ENCODE measurements around the gene VRTN.

VRTN gene

GRCh38 chr14:74401504-74402241 is 53.4 kb downstream of the VRTN start:
- no peak overlapping the region for H3K27ac ChIP-seq
- TF ChIP-seq CTCF (conservative IDR thresholded peaks at IDR 0.05), result no peak

GRCh38 chr14:74402401-74403251 is 54.4 kb downstream of the VRTN start:
- no peak overlapping the region for H3K27ac ChIP-seq
- TF ChIP-seq CTCF (conservative IDR thresholded peaks at IDR 0.05), result no peak

- H3K27ac ChIP-seq, result no peak overlapping the region
- TF ChIP-seq CTCF (conservative IDR thresholded peaks at IDR 0.05), result no peak
Observed at GRCh38 chr14:74403619-74404417, 55.5 kb downstream of the VRTN start.

GRCh38 chr14:74404435-74404834 is 56.2 kb downstream of the VRTN start:
- no peak for TF ChIP-seq CTCF (conservative IDR thresholded peaks at IDR 0.05)
- no peak overlapping the region for H3K27ac ChIP-seq

- H3K27ac ChIP-seq, result no peak overlapping the region
- TF ChIP-seq CTCF (conservative IDR thresholded peaks at IDR 0.05), result no peak
Observed at GRCh38 chr14:74405663-74406062, 57.4 kb downstream of the VRTN start.

DNA sequence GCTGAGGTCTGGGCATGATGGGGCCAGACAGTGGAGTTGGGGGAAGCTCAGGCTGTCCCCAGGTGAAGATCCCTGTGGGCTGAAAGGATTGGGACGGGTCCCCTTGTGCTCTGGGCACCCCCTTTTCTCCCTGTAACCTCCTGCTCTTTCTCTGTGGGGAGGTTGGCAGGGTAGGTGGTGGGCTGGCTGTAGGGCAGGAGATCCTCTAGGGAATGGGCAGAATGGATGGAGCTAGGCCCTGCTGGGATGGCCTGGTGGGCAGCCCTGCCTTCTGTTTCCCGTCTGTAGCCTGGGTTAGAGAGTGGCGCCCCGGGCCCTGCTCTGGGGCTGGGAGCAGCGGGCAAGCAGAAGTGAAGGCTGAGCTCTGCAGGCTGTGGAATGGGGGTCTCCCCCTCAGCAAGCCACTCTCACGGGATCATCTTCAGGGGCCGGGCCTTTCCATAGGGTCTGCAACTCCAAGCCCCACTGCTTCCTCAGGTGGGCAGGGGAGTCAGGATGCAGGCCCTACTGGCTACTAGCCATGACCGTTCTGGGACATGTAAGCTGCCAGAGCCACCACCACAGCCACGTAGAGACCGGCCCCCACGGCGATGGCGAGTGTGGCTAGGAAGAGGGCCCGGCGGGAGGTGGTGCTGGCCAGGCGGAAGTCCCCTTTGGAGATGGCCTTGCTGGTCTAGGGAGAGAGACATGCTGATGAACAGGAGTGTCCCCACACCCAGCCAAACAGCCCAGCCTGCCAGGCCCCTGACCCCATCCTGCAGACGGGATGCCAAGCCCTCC is 58.9 kb downstream of the VRTN start:
- TF ChIP-seq CTCF (conservative IDR thresholded peaks at IDR 0.05), result no peak
- H3K27ac ChIP-seq, result no peak overlapping the region
